OCI-LY1 (cell line): ENCODE results near the gene ANKRD7.

Source experiments
- CTCF ChIP-seq: fragments of 200-600 bp; sonication (generic), shearing (Covaris generic); IDR thresholded peaks from 2 replicates; pipeline ENCODE4 v1.5.1; 2017; ENCODE audit warnings: mild to moderate bottlenecking, antibody characterized with exemption, low read length, moderate library complexity, mixed read lengths
- EZH2 ChIP-seq: fragments of 200-600 bp; sonication (generic), shearing (Covaris generic); IDR thresholded peaks from 2 replicates; pipeline ENCODE4 v1.8.0; 2017; ENCODE audit warnings: borderline replicate concordance, mixed run types, mild to moderate bottlenecking, antibody characterized with exemption, low read length, moderate library complexity, mixed read lengths

GRCh38 chr7:118259115-118259514, 34.6 kb downstream of the ANKRD7 start:
- TF ChIP-seq EZH2, result no peak
- peak; percentile 36; the same call in 1 of the 2 replicates for TF ChIP-seq CTCF
